ENCODE measurements around the gene GNA15.

The GNA15 gene

GRCh38 chr19:3100331-3100730 is 35.5 kb upstream of the GNA15 start:
- H3K27me3 ChIP-seq (ENCODE audit: low read depth) = no peaks in the 10 kb centered on the region
- no peak overlapping the region for H3K4me3 ChIP-seq
- in situ Hi-C loops (cut with MboI; ENCODE audit: low sequenced_read_pairs) = loop anchor here (5.0 kb wide), 1 partner anchor 138 kb away; no protein-coding TSS in a partner anchor
- peaks cover 7% of the 10 kb centered on the region for H3K4me1 ChIP-seq
- H3K9me3 ChIP-seq = no peaks in the 10 kb centered on the region
- DNase-seq (ENCODE audit: low spot score in 2 of 2) = no peak
- H3K36me3 ChIP-seq (replicated peaks) = 0 out of 2 replicates have a peak, but pooled peaks cover 2% of the 10 kb centered on the region

DNA sequence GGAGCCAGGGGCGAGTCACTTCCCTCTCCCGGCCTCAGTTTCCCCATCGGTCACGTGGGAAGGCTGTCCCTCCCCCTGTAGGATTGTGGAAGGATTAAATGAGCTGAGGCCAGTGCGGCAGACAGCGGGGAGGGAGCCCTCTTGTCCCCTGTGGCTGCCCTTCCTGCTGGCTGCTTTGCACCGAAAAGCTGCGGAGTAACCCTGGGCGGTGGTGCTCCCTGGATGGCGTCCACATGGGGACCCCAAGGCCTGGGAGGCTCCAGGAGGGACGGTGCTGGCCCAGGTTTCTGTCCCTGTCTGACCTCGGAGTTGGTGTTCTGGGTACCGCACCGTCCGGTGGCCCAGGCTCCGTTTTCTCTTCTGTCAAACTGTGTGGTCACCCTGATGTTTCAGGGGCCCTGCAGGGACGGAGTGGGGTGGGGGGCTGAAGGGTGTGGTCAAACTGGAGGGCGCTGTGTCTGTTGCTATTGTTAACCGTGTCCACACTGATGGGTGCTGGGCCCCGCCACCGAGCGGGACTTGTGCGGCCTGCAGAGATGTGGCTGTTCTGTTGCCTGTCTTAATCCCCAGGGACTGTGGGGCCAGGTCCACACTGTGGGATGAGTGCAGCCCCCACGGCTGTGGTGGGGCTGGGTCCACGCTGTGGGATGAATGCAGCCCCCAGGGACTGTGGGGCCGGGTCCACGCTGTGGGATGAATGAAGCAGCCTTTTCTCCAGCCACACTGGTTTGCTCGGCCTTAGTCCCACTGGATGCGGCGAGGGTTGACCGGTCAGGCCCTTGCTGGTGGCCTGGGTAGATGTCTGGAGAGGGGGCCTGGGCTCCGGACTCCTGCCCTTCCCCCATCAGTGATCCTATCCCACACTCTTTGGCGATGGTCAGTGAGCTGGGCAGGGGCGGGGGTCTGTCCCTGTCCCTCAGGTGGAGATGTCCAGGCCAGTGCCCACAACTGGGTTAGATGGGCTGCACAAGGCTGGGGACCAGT is 34.8 kb upstream of the GNA15 start:
- 0 out of 2 replicates have a peak, but pooled peaks cover 2% of the 10 kb centered on the region for H3K36me3 ChIP-seq (replicated peaks)
- in situ Hi-C loops (cut with MboI; ENCODE audit: low sequenced_read_pairs) = loop anchor here (5.0 kb wide), 1 partner anchor 139 kb away; no protein-coding TSS in a partner anchor
- no peak overlapping the region for H3K4me3 ChIP-seq
- no peaks in the 10 kb centered on the region for H3K9me3 ChIP-seq
- H3K27me3 ChIP-seq (ENCODE audit: low read depth) = no peaks in the 10 kb centered on the region
- H3K4me1 ChIP-seq = peaks cover 7% of the 10 kb centered on the region
- no peak for DNase-seq (ENCODE audit: low spot score in 2 of 2)

DNA sequence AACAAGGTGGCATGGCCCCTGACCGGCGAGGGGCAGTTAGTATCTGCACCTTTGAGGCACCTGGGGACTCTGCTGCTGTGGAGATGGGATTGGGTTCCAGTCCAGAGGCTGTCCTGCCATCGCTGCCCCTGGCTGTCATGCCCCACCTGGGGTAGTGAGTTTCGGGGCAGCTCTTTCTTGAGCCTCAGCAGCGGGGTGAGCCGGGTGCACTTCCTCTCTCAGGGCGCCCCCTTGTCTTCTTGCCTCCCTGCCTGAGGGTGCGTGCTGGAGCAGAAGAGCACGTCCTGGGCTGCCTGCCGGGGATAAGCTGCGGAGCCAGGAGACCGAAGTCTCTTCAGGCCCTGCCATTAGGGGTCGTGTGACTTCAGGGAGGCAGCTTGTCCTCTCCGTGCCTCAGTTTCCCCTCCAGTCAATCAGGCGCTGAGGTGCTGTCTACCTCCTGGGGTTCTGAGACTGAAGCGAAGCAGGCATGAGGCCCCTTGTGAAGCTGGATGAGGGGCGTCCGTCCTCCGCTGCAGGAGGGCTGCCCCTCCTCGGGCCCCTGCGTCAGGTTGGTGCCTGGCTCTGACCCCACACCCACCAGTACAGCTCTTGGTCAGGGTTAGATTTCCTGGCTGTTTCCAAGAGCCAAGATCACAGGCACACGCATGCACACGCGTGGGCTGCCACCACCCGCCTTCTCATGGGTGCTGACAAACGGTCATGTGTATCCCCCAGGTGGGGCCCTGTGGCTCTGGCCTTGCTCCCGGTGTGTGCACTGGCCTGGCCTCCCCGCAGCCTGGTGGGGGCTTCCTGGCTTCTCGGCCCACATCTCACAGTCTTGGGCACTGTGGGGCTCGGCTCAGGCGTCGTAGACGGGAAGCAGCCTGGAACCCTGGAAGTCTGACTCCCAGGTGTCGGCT is 33.3 kb upstream of the GNA15 start:
- Histone ChIP-seq H3K27me3 (ENCODE audit: low read depth) (no peaks in the 10 kb centered on the region), H3K4me3 (no peak overlapping the region), H3K9me3 (no peaks in the 10 kb centered on the region), H3K4me1 (peaks cover 4% of the 10 kb centered on the region; the same call in 1 of the 2 replicates), H3K36me3 (replicated peaks) (no peaks in the 10 kb centered on the region)
- no peak for DNase-seq (ENCODE audit: low spot score in 2 of 2)
- in situ Hi-C loops (cut with MboI; ENCODE audit: low sequenced_read_pairs) = loop anchor here (5.0 kb wide), 1 partner anchor 140 kb away; no protein-coding TSS in a partner anchor

DNA sequence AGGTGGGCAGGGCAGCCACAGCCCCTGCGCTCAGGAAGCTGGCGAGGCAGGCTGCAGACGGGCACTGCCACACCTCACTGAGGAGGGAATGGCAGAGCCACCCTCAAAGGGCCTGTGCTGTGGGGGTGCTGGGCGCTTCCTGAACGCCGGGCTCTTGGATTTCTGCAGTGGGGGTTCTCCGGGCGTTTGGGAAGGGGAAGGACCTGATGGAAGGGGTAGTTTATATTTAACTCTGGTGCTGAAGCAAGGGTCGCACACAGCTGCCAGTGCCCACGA is 31.2 kb upstream of the GNA15 start:
- no peak overlapping the region for H3K4me3 ChIP-seq
- no peaks in the 10 kb centered on the region for H3K27me3 ChIP-seq (ENCODE audit: low read depth)
- no peaks in the 10 kb centered on the region for H3K9me3 ChIP-seq
- peaks cover 4% of the 10 kb centered on the region; the same call in 1 of the 2 replicates for H3K4me1 ChIP-seq
- in situ Hi-C loops (cut with MboI; ENCODE audit: low sequenced_read_pairs) = loop anchor here (5.0 kb wide), 1 partner anchor 142 kb away; no protein-coding TSS in a partner anchor
- no peaks in the 10 kb centered on the region for H3K36me3 ChIP-seq (replicated peaks)
- no peak for DNase-seq (ENCODE audit: low spot score in 2 of 2)

DNA sequence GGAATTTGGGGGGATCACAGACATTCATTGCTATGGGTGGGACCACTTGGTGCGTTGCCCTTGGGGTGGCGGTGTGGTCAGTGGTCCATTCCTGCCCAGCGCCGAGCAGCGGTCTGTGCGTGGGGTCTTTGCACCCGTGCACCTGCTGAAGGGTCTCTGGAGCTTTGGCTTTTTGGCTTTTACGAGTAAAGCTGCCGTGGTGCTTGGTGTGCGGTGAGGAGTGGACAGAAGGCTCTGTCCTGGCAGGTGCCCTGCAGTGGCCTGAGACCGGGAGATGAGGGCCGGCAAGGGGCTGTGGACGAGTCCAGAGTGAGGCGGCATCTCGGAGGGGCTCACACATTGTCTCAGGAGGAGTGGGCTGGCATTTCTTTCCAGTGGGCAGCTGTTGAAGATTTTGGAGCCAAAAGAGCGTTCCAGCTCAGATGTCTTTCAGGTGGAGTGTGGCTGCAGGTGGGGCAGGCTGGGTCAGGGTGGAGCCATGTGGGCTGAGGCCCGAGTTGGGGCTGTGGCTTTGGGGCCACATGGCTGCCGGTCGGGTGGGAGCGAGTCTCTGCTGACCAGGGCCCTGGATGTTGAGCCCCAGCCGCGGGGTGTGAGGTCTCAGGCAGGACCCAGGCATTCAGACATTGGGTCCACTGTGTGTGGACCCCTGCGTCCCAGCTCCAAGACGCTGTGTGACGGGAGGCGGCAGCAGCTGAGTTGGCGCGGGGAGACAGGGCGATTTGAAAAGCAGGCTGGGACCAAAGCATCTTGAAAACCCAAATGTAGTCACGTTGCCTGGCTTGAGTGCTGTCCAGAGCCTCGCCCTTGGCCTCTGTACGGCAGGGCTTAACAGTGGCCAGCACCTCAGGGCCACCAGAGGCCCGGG is 30.0 kb upstream of the GNA15 start:
- Histone ChIP-seq H3K27me3 (ENCODE audit: low read depth) (no peaks in the 10 kb centered on the region), H3K4me1 (peaks cover 4% of the 10 kb centered on the region; the same call in 1 of the 2 replicates), H3K36me3 (replicated peaks) (no peaks in the 10 kb centered on the region), H3K4me3 (no peak overlapping the region), H3K9me3 (no peaks in the 10 kb centered on the region)
- in situ Hi-C loops (cut with MboI; ENCODE audit: low sequenced_read_pairs) = no loop called here
- no peak for DNase-seq (ENCODE audit: low spot score in 2 of 2)

GRCh38 chr19:3106509-3107141 is 29.2 kb upstream of the GNA15 start:
- H3K4me3 ChIP-seq = no peak overlapping the region
- DNase-seq (ENCODE audit: low spot score in 2 of 2) = no peak
- peaks cover 4% of the 10 kb centered on the region; the same call in 1 of the 2 replicates for H3K4me1 ChIP-seq
- no peaks in the 10 kb centered on the region for H3K9me3 ChIP-seq
- H3K36me3 ChIP-seq (replicated peaks) = no peaks in the 10 kb centered on the region
- in situ Hi-C loops (cut with MboI; ENCODE audit: low sequenced_read_pairs) = no loop called here
- no peaks in the 10 kb centered on the region for H3K27me3 ChIP-seq (ENCODE audit: low read depth)

- in situ Hi-C loops (cut with MboI; ENCODE audit: low sequenced_read_pairs) = no loop called here
- H3K27me3 ChIP-seq (ENCODE audit: low read depth) = no peaks in the 10 kb centered on the region
- H3K36me3 ChIP-seq (replicated peaks) = no peaks in the 10 kb centered on the region
- peaks cover 4% of the 10 kb centered on the region; the same call in 1 of the 2 replicates for H3K4me1 ChIP-seq
- DNase-seq (ENCODE audit: low spot score in 2 of 2) = no peak
- H3K4me3 ChIP-seq = no peak overlapping the region
- H3K9me3 ChIP-seq = no peaks in the 10 kb centered on the region
Observed at GRCh38 chr19:3107658-3108057, 28.2 kb upstream of the GNA15 start.

DNA sequence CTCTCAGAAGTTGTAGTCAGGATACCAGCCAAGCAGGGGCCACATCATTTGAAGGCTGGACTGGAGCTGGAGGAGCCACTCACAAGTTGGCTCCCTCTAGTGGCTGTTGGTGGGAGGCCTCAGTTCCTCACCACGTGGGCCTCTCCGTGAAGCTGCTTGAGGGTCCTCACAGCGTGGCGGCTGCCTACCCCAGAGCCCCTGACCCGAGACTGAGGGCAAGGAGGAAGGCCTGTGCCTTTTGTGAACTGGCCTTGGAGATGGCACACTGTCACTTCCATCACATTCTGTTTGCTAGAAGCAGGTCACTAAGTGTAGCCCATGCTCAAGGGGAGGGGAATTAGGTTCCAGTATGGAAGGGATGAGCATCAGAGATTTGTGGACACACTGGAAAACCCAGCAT is 27.1 kb upstream of the GNA15 start:
- Histone ChIP-seq H3K9me3 (no peaks in the 10 kb centered on the region), H3K27me3 (ENCODE audit: low read depth) (no peaks in the 10 kb centered on the region), H3K4me1 (peaks cover 1% of the 10 kb centered on the region; the same call in 1 of the 2 replicates), H3K36me3 (replicated peaks) (no peaks in the 10 kb centered on the region), H3K4me3 (no peak overlapping the region)
- peak; percentile 45 to 85 for DNase-seq (ENCODE audit: low spot score in 2 of 2)
- in situ Hi-C loops (cut with MboI; ENCODE audit: low sequenced_read_pairs) = no loop called here

- no peaks in the 10 kb centered on the region for H3K4me1 ChIP-seq
- in situ Hi-C loops (cut with MboI; ENCODE audit: low sequenced_read_pairs) = no loop called here
- no peaks in the 10 kb centered on the region for H3K36me3 ChIP-seq (replicated peaks)
- no peak for DNase-seq (ENCODE audit: low spot score in 2 of 2)
- no peak overlapping the region for H3K4me3 ChIP-seq
- H3K9me3 ChIP-seq = no peaks in the 10 kb centered on the region
- no peaks in the 10 kb centered on the region for H3K27me3 ChIP-seq (ENCODE audit: low read depth)
Observed at GRCh38 chr19:3109491-3109890, 26.3 kb upstream of the GNA15 start.

DNA sequence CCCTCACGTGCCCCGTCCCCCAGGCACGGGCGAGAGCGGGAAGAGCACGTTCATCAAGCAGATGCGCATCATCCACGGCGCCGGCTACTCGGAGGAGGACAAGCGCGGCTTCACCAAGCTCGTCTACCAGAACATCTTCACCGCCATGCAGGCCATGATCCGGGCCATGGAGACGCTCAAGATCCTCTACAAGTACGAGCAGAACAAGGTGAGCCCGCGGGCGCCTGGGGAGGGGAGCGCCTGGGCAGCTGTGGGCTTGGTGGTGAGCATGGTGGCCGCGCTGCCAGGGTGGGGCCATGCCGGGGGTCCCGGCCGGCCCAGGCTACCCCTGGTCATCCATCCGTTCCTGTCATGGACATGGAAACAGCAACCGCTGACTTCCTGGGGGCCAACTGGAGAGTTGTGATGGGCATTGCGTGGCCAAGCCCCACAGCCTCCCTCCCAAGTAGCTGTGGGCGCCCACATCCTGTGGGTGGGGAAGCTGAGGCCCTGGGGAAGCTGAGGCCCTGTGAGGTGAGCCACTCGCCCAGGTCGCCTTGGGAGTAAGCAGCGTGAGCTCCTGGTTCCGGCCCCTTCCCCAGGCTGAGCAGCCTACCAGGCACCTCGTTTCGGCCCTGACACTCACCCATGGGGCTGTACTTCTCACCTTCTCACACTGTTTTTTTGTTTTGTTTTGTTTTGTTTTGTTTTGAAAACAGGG is 25.6 kb upstream of the GNA15 start:
- in situ Hi-C loops (cut with MboI; ENCODE audit: low sequenced_read_pairs) = no loop called here
- Histone ChIP-seq H3K4me1 (no peaks in the 10 kb centered on the region), H3K36me3 (replicated peaks) (no peaks in the 10 kb centered on the region; the same call in 1 of the 2 replicates), H3K4me3 (no peak overlapping the region), H3K9me3 (no peaks in the 10 kb centered on the region), H3K27me3 (ENCODE audit: low read depth) (no peaks in the 10 kb centered on the region)
- no peak for DNase-seq (ENCODE audit: low spot score in 2 of 2)

DNA sequence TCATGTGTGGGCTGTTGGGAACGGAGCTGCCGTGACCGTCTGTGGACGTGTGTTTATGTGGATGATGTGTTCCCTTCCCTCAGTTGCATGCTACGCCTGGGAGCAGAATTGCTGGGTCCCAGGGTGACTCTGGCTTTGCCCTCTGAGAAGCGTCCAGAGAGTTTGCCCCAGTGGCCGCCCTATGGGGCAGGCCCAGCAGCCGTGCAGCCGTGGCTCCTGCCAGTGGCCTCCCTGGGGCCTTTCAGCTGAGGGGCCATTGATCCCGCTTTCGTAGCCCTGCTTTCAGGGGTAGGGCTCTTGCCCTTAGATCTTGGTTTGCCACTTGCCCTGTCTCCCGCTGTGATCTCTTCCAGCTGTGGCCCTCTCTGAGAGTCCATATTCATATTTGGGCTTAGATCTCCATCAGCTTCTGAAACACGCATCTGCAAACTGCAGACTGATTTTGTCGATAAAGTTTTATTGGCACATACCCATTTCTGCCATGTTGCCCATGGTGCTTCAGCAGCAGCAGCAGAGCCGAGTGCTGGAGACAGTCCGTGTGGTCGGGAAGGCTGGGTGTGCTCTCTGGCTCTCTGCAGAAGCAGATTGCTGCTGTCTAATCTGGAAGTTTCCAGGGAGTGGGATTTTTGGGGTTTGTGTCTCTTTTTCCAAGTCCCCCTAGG is 24.1 kb upstream of the GNA15 start:
- H3K4me3 ChIP-seq = no peak overlapping the region
- no peaks in the 10 kb centered on the region for H3K27me3 ChIP-seq (ENCODE audit: low read depth)
- in situ Hi-C loops (cut with MboI; ENCODE audit: low sequenced_read_pairs) = no loop called here
- H3K4me1 ChIP-seq = no peaks in the 10 kb centered on the region
- no peak for DNase-seq (ENCODE audit: low spot score in 2 of 2)
- no peaks in the 10 kb centered on the region; the same call in 1 of the 2 replicates for H3K36me3 ChIP-seq (replicated peaks)
- no peaks in the 10 kb centered on the region for H3K9me3 ChIP-seq

Data from HAP-1 (cell line).